Measurements from ENCODE around the gene CDK19. TPM values are rescaled to one million over a fixed set of nuclear protein-coding genes. Genes with fewer than 3 reads are reported as not detected.
A peak's percentile ranks its signal among the peaks of the same experiment; 100 is the strongest.

The CDK19 gene
- total RNA-seq, 1 donor from 2014 or later, result 19.0 TPM

DNA sequence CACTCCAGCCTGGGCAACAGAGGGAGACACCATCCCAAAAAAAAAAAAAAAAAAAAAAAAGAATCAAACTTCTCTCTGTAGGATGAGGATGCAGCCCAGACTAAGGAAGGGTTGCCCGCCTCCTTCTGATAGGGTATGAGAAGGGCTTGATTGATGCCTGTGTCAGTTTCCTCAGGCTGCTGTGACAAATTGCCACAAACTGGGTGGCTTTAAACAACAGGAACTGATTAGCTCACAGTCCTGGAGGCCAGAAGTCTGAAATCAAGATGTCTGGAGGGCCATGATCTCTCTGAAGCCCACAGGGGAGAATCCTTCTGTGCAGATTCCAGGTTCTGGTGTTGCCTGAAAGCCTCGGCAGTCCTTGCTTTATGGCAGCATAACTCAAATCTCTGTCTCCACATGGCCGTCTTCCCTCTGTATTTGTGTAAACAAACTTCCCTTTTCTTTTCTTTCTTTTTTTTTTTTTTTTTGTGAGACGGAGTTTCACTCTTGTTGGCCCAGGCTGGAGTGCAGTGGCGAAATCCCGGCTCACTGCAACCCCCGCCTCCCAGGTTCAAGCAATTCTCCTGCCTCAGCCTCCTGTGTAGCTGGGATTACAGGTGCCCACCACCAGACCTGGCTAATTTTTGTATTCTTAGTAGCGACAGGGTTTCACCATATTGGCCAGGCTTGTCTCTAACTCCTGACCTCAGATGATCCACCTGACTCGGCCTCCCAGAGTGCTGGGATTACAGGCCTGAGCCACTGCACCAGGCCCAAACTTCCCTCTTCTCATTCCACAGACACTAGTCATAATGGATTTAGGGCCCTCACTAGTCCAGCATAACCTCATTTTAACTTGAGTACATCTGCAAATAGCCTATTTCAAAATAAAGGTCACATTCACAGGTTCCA, 11.2 kb upstream of the CDK19 start:
- Mint-ChIP-seq H3K4me3 (ENCODE audit: unreplicated experiment) (no peak overlapping the region), H3K36me3 (ENCODE audit: low read depth, unreplicated experiment) (no peaks in the 10 kb centered on the region), H3K27me3 (ENCODE audit: unreplicated experiment) (peaks cover 2% of the 10 kb centered on the region), H3K27ac (ENCODE audit: unreplicated experiment) (no peak overlapping the region), H3K4me1 (ENCODE audit: unreplicated experiment) (no peaks in the 10 kb centered on the region), H3K9me3 (ENCODE audit: unreplicated experiment) (no peaks in the 10 kb centered on the region)
- TF ChIP-seq, protein P1, sequence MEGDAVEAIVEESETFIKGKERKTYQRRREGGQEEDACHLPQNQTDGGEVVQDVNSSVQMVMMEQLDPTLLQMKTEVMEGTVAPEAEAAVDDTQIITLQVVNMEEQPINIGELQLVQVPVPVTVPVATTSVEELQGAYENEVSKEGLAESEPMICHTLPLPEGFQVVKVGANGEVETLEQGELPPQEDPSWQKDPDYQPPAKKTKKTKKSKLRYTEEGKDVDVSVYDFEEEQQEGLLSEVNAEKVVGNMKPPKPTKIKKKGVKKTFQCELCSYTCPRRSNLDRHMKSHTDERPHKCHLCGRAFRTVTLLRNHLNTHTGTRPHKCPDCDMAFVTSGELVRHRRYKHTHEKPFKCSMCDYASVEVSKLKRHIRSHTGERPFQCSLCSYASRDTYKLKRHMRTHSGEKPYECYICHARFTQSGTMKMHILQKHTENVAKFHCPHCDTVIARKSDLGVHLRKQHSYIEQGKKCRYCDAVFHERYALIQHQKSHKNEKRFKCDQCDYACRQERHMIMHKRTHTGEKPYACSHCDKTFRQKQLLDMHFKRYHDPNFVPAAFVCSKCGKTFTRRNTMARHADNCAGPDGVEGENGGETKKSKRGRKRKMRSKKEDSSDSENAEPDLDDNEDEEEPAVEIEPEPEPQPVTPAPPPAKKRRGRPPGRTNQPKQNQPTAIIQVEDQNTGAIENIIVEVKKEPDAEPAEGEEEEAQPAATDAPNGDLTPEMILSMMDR (IDR thresholded peaks at IDR 0.05; ENCODE audit: unreplicated experiment), result no peak
- no peak for DNase-seq (ENCODE audit: low spot score)

DNA sequence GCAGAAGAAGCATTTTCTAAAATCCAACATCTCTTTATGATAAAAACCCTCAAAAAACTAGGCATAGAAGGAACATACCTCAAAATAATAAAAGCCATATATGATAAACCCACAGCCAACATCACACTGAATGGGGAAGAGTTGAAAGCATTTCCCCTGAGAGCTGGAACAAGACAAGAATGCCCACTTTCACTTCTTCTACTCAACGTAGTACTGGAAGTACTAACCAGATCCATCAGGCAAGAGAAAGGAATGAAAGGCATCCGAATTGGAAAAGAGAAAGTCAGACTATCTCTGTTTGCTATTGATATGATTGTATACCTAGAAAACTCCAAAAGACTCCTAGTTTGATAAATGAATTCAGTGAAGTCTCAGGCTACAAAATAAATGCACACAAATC, 7.9 kb upstream of the CDK19 start:
- Mint-ChIP-seq H3K9me3 (ENCODE audit: unreplicated experiment) (no peaks in the 10 kb centered on the region), H3K4me3 (ENCODE audit: unreplicated experiment) (no peak overlapping the region), H3K4me1 (ENCODE audit: unreplicated experiment) (no peaks in the 10 kb centered on the region), H3K36me3 (ENCODE audit: low read depth, unreplicated experiment) (no peaks in the 10 kb centered on the region), H3K27ac (ENCODE audit: unreplicated experiment) (no peak overlapping the region), H3K27me3 (ENCODE audit: unreplicated experiment) (peaks cover 2% of the 10 kb centered on the region)
- TF ChIP-seq, protein P1 (IDR thresholded peaks at IDR 0.05; ENCODE audit: unreplicated experiment), result no peak
- no peak for DNase-seq (ENCODE audit: low spot score)

DNA sequence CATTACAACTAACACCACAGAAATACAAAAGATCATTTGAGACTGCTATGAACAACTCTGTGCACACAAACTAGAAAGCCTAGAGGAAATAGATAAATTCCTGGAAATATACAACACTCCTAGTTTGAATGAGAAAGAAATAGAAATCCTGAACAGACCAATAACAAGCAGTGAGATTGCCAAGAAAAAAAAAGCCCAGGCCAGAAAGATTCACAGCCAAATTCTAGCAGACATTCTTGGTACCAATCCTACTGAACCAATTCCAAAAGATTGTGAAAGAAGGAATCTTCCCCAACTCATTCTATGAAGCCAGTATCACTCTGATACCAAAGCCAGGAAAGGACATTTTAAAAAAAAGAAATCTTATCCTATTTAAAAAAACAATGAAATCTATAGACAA, 7.0 kb upstream of the CDK19 start:
- H3K27ac Mint-ChIP-seq (ENCODE audit: unreplicated experiment), result no peak overlapping the region
- H3K4me3 Mint-ChIP-seq (ENCODE audit: unreplicated experiment), result no peak overlapping the region
- TF ChIP-seq, protein P1 (IDR thresholded peaks at IDR 0.05; ENCODE audit: unreplicated experiment), result no peak
- no peaks in the 10 kb centered on the region for H3K36me3 Mint-ChIP-seq (ENCODE audit: low read depth, unreplicated experiment)
- H3K4me1 Mint-ChIP-seq (ENCODE audit: unreplicated experiment), result no peaks in the 10 kb centered on the region
- H3K9me3 Mint-ChIP-seq (ENCODE audit: unreplicated experiment), result no peaks in the 10 kb centered on the region
- H3K27me3 Mint-ChIP-seq (ENCODE audit: unreplicated experiment), result peaks cover 2% of the 10 kb centered on the region
- no peak for DNase-seq (ENCODE audit: low spot score)

DNA sequence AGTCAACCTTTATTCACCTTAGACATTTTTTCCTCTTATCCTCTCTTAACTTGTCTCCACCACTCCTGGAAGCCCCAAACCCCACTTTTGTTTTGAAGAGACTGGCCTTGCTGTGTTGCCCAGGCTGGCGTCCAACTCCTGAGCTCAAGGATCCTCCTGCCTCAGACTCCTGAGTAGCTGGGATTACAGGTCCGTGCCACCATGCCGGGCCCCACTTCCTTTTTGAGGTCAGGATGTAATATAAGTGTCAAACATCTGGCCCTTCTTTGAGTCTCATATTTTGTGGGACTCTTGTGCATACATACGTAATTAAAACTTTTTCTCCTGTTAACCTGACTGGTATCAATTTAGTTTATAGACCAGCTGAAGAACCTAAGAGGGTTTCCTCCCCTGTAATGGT, 1.4 kb upstream of the CDK19 start:
- Mint-ChIP-seq H3K27ac (ENCODE audit: unreplicated experiment) (peak overlapping the region; percentile 97), H3K4me1 (ENCODE audit: unreplicated experiment) (peaks cover 14% of the 10 kb centered on the region), H3K27me3 (ENCODE audit: unreplicated experiment) (peaks cover 19% of the 10 kb centered on the region), H3K36me3 (ENCODE audit: low read depth, unreplicated experiment) (peaks cover 3% of the 10 kb centered on the region), H3K9me3 (ENCODE audit: unreplicated experiment) (no peaks in the 10 kb centered on the region), H3K4me3 (ENCODE audit: unreplicated experiment) (peak overlapping the region; percentile 84)
- no peak for DNase-seq (ENCODE audit: low spot score)
- TF ChIP-seq, protein P1 (IDR thresholded peaks at IDR 0.05; ENCODE audit: unreplicated experiment), result no peak

DNA sequence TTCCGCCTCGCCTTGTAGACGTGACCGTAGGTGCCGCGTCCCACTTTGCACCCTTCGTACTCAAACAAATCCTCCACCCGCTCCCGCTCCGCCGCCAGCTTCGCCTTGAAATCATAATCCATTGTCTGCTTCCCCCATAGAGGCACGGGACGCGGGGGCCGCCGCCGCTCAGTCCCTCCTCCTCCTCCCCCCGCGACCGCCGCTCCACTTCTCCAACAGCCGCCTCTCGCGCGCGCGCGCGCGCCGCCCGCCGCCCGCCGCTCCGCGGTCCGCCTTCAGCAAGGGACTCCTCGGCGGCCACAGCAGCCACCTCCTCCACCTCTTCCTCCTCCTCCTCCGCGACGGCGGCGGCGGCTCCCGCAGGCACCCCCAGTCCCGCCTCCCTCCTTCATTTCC, 256 bp downstream of the CDK19 start:
- peak overlapping the region; percentile 99 for H3K4me3 Mint-ChIP-seq (ENCODE audit: unreplicated experiment)
- H3K27ac Mint-ChIP-seq (ENCODE audit: unreplicated experiment), result peak overlapping the region; percentile 97
- H3K27me3 Mint-ChIP-seq (ENCODE audit: unreplicated experiment), result peaks cover 19% of the 10 kb centered on the region
- no peak for DNase-seq (ENCODE audit: low spot score)
- peaks cover 14% of the 10 kb centered on the region for H3K4me1 Mint-ChIP-seq (ENCODE audit: unreplicated experiment)
- H3K9me3 Mint-ChIP-seq (ENCODE audit: unreplicated experiment), result no peaks in the 10 kb centered on the region
- peaks cover 3% of the 10 kb centered on the region for H3K36me3 Mint-ChIP-seq (ENCODE audit: low read depth, unreplicated experiment)
- TF ChIP-seq, protein P1 (IDR thresholded peaks at IDR 0.05; ENCODE audit: unreplicated experiment), result no peak

Data from endothelial cell (in vitro differentiated cells).